Activated CD4-positive, alpha-beta memory T cell treated with anti-CD3 and anti-CD28 coated beads for 36 hours (primary cell): ENCODE measurements around the gene ERVK3-1. TPM values are rescaled to one million over a fixed set of nuclear protein-coding genes. Genes with fewer than 3 reads are reported as not detected.

ENCODE experiments used
- microRNA-seq: library from miRNA; unstranded; fragments of <30 nt; microRNA quantifications from one replicate; pipeline ENCODE4 v1.2.0, GENCODE V29; 2022; ENCODE audit warnings: borderline number of aligned reads, borderline microRNAs expressed, borderline replicate concordance
- total RNA-seq, 2 experiments: library from RNA; stranded (reverse); gene quantifications; one replicate each; pipeline ENCODE4 v1.2.3, GENCODE V29; 2021

The ERVK3-1 gene
- total RNA-seq, 2 experiments from 2014 or later: 37.1 to 42.3 TPM

Small RNA genes within 50 kb of the gene (microRNA-seq; reads per million reads assigned to microRNA genes)
- not detected for gene MIR6806

Other genes with a start within 250 kb of the ERVK3-1 start
- under 1 TPM in 1 of 2 experiments, not detected in 1; 0.12 TPM for gene ZNF135, start 246.1 kb upstream of the ERVK3-1 start, total RNA-seq
- 10 to 100 TPM; 13.8 to 15.7 TPM for gene ZSCAN18, start 207.1 kb upstream of the ERVK3-1 start, total RNA-seq
- 1 to 10 TPM; 4.2 to 4.4 TPM for gene ZNF329, start 154.6 kb upstream of the ERVK3-1 start, total RNA-seq
- 10 to 100 TPM; 19.1 to 19.6 TPM for gene ZNF274, start 122.3 kb upstream of the ERVK3-1 start, total RNA-seq
- 10 to 100 TPM; 39.6 to 45.4 TPM for gene ZNF544, start 76.5 kb upstream of the ERVK3-1 start, total RNA-seq
- 1 to 10 TPM; 3.7 to 3.9 TPM for gene ZNF8, start 26.4 kb upstream of the ERVK3-1 start, total RNA-seq
- gene ZSCAN22, start 21.6 kb downstream of the ERVK3-1 start, total RNA-seq: 1 to 10 TPM; 3.1 to 3.3 TPM
- gene A1BG, start 48.1 kb downstream of the ERVK3-1 start, total RNA-seq: 10 to 100 TPM in 1 of 2 experiments, 1 to 10 TPM in 1; 9.9 to 12.9 TPM
- gene ZNF497, start 57.4 kb downstream of the ERVK3-1 start, total RNA-seq: under 1 TPM; 0.31 to 0.93 TPM
- 1 to 10 TPM; 2.1 to 2.4 TPM for gene ZNF837, start 75.7 kb downstream of the ERVK3-1 start, total RNA-seq
- 1,000 to 10,000 TPM; 1,415 to 1,438 TPM for gene RPS5, start 81.9 kb downstream of the ERVK3-1 start, total RNA-seq
- under 1 TPM; 0.21 to 0.31 TPM for gene RNF225, start 90.3 kb downstream of the ERVK3-1 start, total RNA-seq
- gene ZNF584, start 103.3 kb downstream of the ERVK3-1 start, total RNA-seq: 10 to 100 TPM in 1 of 2 experiments, 1 to 10 TPM in 1; 8.3 to 10.7 TPM
- gene ZNF132, start 134.8 kb downstream of the ERVK3-1 start, total RNA-seq: 1 to 10 TPM; 3.1 to 3.6 TPM
- gene ZNF324B, start 146.2 kb downstream of the ERVK3-1 start, total RNA-seq: 1 to 10 TPM; 7.7 to 7.8 TPM
- gene ZNF324, start 161.7 kb downstream of the ERVK3-1 start, total RNA-seq: 1 to 10 TPM; 7.0 to 8.3 TPM
- 1 to 10 TPM; 6.4 to 7.5 TPM for gene ZNF446, start 171.0 kb downstream of the ERVK3-1 start, total RNA-seq
- 10 to 100 TPM; 16.7 to 17.0 TPM for gene SLC27A5, start 206.6 kb downstream of the ERVK3-1 start, total RNA-seq
- gene ZBTB45, start 214.4 kb downstream of the ERVK3-1 start, total RNA-seq: 1 to 10 TPM; 9.9 to 10.0 TPM
- gene TRIM28, start 238.7 kb downstream of the ERVK3-1 start, total RNA-seq: 100 to 1,000 TPM; 404 to 408 TPM
- 100 to 1,000 TPM; 120 to 122 TPM for gene CHMP2A, start 249.7 kb downstream of the ERVK3-1 start, total RNA-seq